Right lobe of liver (tissue), 4 donors: ENCODE results near the gene SCTR.

ENCODE experiments used
- CTCF ChIP-seq, 4 donors: fragments of 200-600 bp in 3 of 4; fragments of 450-650 bp in 1 of 4; IDR thresholded peaks; one replicate each; pipeline versions ENCODE4 v1.5.1 to v1.8.0; 2016 to 2022; ENCODE audit warnings: antibody characterized with exemption in 4 of 4, mild to moderate bottlenecking in 2 of 4
- POLR2A ChIP-seq: fragments of 450-650 bp; IDR thresholded peaks from one replicate; pipeline ENCODE4 v1.6.1; 2017; ENCODE audit warnings: antibody characterized with exemption, mild to moderate bottlenecking
- donor health status: DM: no; HTN: no; CAD: no.
- donor health status: DM: no; HTN: no; CAD: no.
- donor health status: DM: no; HTN: yes; CAD: no.

DNA sequence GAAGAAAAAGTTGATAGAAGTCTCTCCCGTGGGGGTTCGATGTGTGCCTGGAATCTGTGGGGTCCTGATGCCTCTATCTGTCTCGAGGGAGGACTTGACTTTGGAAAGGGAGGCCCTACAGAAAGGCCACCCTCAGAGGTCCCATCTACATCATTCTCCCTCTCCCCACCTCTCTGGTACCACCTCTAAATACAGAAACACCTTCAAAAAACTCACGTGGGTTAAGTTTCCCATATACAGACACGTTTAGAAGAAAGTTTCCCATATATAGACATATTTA is 97.9 kb downstream of the SCTR start:
- no peak for TF ChIP-seq CTCF (IDR thresholded peaks at IDR 0.05)
- TF ChIP-seq POLR2A, result no peak
